A673 (cell line): Measurements from ENCODE around the gene OR7C1.

Experiments used
- EZH2 ChIP-seq: fragments of 200-600 bp; sonication (generic); IDR thresholded peaks from 2 replicates; pipeline ENCODE4 v1.6.1; 2017; ENCODE audit warnings: borderline replicate concordance, low read depth, mild to moderate bottlenecking, mixed read lengths, antibody characterized with exemption, low read length; ENCODE audit not compliant: poor library complexity, severe bottlenecking
- TF ChIP-seq, protein P1 (sequence below): fragments of 300-800, 200-600 bp; sonication (generic); conservative IDR thresholded peaks from 2 replicates; pipeline ENCODE4 v1.5.1; 2017; ENCODE audit warnings: low read depth, mild to moderate bottlenecking, antibody characterized with exemption, low read length, moderate library complexity, mixed read lengths

- TF ChIP-seq, protein P1, sequence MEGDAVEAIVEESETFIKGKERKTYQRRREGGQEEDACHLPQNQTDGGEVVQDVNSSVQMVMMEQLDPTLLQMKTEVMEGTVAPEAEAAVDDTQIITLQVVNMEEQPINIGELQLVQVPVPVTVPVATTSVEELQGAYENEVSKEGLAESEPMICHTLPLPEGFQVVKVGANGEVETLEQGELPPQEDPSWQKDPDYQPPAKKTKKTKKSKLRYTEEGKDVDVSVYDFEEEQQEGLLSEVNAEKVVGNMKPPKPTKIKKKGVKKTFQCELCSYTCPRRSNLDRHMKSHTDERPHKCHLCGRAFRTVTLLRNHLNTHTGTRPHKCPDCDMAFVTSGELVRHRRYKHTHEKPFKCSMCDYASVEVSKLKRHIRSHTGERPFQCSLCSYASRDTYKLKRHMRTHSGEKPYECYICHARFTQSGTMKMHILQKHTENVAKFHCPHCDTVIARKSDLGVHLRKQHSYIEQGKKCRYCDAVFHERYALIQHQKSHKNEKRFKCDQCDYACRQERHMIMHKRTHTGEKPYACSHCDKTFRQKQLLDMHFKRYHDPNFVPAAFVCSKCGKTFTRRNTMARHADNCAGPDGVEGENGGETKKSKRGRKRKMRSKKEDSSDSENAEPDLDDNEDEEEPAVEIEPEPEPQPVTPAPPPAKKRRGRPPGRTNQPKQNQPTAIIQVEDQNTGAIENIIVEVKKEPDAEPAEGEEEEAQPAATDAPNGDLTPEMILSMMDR = no peak
- no peak for TF ChIP-seq EZH2
Observed at GRCh38 chr19:14804765-14805164, 30.2 kb downstream of the OR7C1 start.
